Measurements from ENCODE around the gene NRP1.

DNA sequence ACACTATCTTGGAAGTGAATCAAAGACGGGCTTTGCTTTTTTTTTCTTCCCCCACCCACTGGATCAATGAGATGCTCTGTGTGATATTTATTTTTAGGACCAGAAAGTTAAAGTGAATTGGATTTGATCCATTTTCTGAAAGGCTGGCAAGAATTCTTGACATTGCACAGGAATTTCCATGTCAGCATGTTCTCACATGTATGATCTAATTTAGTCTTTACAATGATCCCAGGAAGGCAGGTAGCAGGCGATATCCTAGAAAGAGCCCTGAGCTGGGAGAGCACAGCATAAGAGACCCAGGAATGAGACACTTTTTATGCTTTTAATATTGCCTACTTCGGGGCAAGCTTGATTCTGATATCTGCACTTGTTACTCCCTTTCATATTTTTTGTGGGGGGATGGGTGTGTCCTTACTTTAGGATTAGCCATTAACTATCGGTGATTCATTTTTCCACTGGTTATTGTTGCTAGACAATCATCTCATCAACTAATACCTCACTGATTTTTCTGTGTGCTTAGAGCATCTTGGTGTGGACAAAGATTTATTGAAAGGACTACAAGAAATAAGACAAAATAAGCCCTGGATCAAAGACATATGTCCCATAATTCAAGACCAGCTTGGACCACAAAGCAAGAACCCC lies 58.1 kb downstream of the NRP1 start:
- TF ChIP-seq, protein P1, sequence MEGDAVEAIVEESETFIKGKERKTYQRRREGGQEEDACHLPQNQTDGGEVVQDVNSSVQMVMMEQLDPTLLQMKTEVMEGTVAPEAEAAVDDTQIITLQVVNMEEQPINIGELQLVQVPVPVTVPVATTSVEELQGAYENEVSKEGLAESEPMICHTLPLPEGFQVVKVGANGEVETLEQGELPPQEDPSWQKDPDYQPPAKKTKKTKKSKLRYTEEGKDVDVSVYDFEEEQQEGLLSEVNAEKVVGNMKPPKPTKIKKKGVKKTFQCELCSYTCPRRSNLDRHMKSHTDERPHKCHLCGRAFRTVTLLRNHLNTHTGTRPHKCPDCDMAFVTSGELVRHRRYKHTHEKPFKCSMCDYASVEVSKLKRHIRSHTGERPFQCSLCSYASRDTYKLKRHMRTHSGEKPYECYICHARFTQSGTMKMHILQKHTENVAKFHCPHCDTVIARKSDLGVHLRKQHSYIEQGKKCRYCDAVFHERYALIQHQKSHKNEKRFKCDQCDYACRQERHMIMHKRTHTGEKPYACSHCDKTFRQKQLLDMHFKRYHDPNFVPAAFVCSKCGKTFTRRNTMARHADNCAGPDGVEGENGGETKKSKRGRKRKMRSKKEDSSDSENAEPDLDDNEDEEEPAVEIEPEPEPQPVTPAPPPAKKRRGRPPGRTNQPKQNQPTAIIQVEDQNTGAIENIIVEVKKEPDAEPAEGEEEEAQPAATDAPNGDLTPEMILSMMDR (IDR thresholded peaks at IDR 0.05 in 8 of 11, conservative IDR thresholded peaks at IDR 0.05 in 3 of 11): no peak
- TF ChIP-seq POLR2A (IDR thresholded peaks at IDR 0.05): no peak

Data from spleen (tissue), 7 donors.